T-helper 22 cell (primary cell): ENCODE results near the gene SUN1.

ENCODE experiments used
- DNase-seq: peaks from one replicate; pipeline ENCODE4 v3.0.0-alpha.2; 2020; ENCODE audit warnings: low read depth

SUN1 gene

GRCh38 chr7:892648-893593 is 60.6 kb downstream of the SUN1 start:
- DNase-seq, result no peak

- no peak for DNase-seq
Measured at GRCh38 chr7:893686-894085, 61.4 kb downstream of the SUN1 start.

- DNase-seq, result no peak
Measured at GRCh38 chr7:894164-894867, 62.0 kb downstream of the SUN1 start.

GRCh38 chr7:894927-895450 is 62.7 kb downstream of the SUN1 start:
- DNase-seq, result no peak

- no peak for DNase-seq
Measured at GRCh38 chr7:895451-896052, 63.3 kb downstream of the SUN1 start.

- no peak for DNase-seq
Measured at GRCh38 chr7:896346-897075, 64.2 kb downstream of the SUN1 start.

- DNase-seq, result no peak
Measured at GRCh38 chr7:897086-897485, 64.8 kb downstream of the SUN1 start.

- no peak for DNase-seq
Measured at GRCh38 chr7:897771-898376, 65.6 kb downstream of the SUN1 start.

- DNase-seq, result no peak
Measured at GRCh38 chr7:898460-898854, 66.2 kb downstream of the SUN1 start.

- no peak for DNase-seq
Measured at GRCh38 chr7:898855-899681, 66.8 kb downstream of the SUN1 start.

- no peak for DNase-seq
Measured at GRCh38 chr7:899806-900205, 67.5 kb downstream of the SUN1 start.

GRCh38 chr7:900331-901040 is 68.2 kb downstream of the SUN1 start:
- no peak for DNase-seq

- DNase-seq, result no peak
Measured at GRCh38 chr7:901041-901387, 68.7 kb downstream of the SUN1 start.

GRCh38 chr7:901388-902154 is 69.3 kb downstream of the SUN1 start:
- DNase-seq, result no peak

- DNase-seq, result no peak
Measured at GRCh38 chr7:902996-903395, 70.7 kb downstream of the SUN1 start.

GRCh38 chr7:903921-904755 is 71.9 kb downstream of the SUN1 start:
- DNase-seq, result no peak

GRCh38 chr7:904847-905246 is 72.6 kb downstream of the SUN1 start:
- DNase-seq, result no peak

- no peak for DNase-seq
Measured at GRCh38 chr7:906776-907157, 74.5 kb downstream of the SUN1 start.
